Aorta (tissue), 5 donors: Measurements from ENCODE around the gene ZNF124. TPM values are rescaled to one million over a fixed set of nuclear protein-coding genes. Genes with fewer than 3 reads are reported as not detected.
"Not testable (repeated sequence)": the region's sequence is repeated elsewhere in the genome, so short reads cannot be mapped to it uniquely, and the experiment has no call there.

Experiments used
- ATAC-seq: fragments of 200-7000 bp; cut with Tn5 transposase; one replicate; pipeline ENCODE4 v1.9.1; 2022; ENCODE audit warnings: moderate library complexity; ENCODE audit not compliant: low FRiP score
- DNase-seq, 2 donors: peaks; one replicate each; pipeline ENCODE4 v3.0.0-alpha.2; 2020
- H3K27ac ChIP-seq, 2 donors: one replicate each; pipeline ENCODE4 v1.5.1; 2013; ENCODE audit warnings: low read length in 2 of 2, mild to moderate bottlenecking in 2 of 2, moderate library complexity in 2 of 2, control low read depth in 1 of 2, inconsistent platforms in 1 of 2, low read depth in 1 of 2
- H3K27me3 ChIP-seq, 2 donors: one replicate each; pipeline ENCODE4 v1.6.1; 2013; ENCODE audit warnings: control low read depth in 1 of 2, low read length in 1 of 2, mild to moderate bottlenecking in 1 of 2, moderate library complexity in 1 of 2; ENCODE audit not compliant: insufficient read depth in 2 of 2, control insufficient read depth in 1 of 2
- H3K36me3 ChIP-seq, 2 donors: one replicate each; pipeline ENCODE4 v1.6.1; 2013; ENCODE audit warnings: control low read depth in 1 of 2, low read length in 1 of 2, mild to moderate bottlenecking in 1 of 2; ENCODE audit not compliant: insufficient read depth in 2 of 2, control insufficient read depth in 1 of 2
- H3K4me1 ChIP-seq, 2 donors: one replicate each; pipeline ENCODE4 v1.6.1; 2013; ENCODE audit warnings: low read length in 2 of 2, control low read depth in 1 of 2, mild to moderate bottlenecking in 1 of 2, moderate library complexity in 1 of 2; ENCODE audit not compliant: insufficient read depth in 2 of 2, control insufficient read depth in 1 of 2
- H3K4me3 ChIP-seq, 2 donors: one replicate each; pipeline ENCODE4 v1.5.1; 2013; ENCODE audit warnings: low read length in 2 of 2, control low read depth in 1 of 2, mild to moderate bottlenecking in 1 of 2
- H3K9me3 ChIP-seq: one replicate; pipeline ENCODE4 v1.6.1; 2013; ENCODE audit warnings: mild to moderate bottlenecking, low read length; ENCODE audit not compliant: control insufficient read depth
- WGBS, 2 donors: extraction: QIAGEN DNeasy Blood & Tissue Kit; methylation state at CpG; one replicate each; pipeline ENCODE4 v1.1.7; 2013; 5-methylcytosine and 5-hydroxymethylcytosine counted together
- intact Hi-C, 2 donors: fragments of 100-400 bp; cut with DNase I; formaldehyde crosslinking; loops; one replicate each; pipeline versions ENCODE4 v1.14.2 to v1.15.0; 2022
- polyA plus RNA-seq, 2 donors: library from polyadenylated mRNA; stranded (reverse); fragments of 200-250 nt; gene quantifications; one replicate each; pipeline ENCODE4 v1.2.3, GENCODE V29; 2013
- total RNA-seq, 2 donors: library from RNA; stranded (reverse); fragmentation: NEBNext Ultra II Directional; extraction: Animal tissue kit (Norgen Biotek cat#: 25700); gene quantifications; one replicate each; pipeline ENCODE4 v1.2.1, GENCODE V29; 2021
- donor health status: healthy with polysubstance abuse.
- donor health status: Bipolar disorder and iron deficiency.
- donor health status: DM: no; HTN: no; CAD: no.
- donor health status: DM: no; HTN: no; CAD: no.
- donor health status: DM: yes; HTN: yes; CAD: no.

ZNF124 gene
- total and polyA plus RNA-seq, 4 donors, result 0.77 to 39.7 (median 14.0) TPM

DNA sequence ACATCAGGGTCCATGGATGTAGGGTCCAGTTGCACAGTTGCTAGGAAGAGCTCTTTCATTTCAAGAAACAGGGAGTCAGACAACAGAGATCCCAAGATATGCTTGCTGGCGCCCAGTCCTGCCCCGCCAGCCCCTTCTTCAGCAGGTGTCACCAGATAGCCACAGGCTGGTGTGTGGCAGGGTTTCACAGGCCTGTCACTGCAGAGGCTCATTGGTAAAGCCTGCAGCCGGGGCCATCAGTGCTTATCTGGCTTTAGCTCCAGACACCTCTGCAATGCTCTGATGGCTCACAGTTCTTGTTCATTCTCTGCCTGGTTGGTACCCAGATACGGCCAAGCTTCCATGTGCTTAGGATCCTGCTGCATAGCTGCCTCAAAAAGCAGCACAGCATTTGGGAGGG, 12.4 kb upstream of the ZNF124 start:
- DNase-seq (no peak), ATAC-seq (no peak)
- H3K4me3 ChIP-seq, result no peak overlapping the region
- intact Hi-C loops, result no loop called here
- H3K9me3 ChIP-seq, result peaks cover 7% of the 10 kb centered on the region
- no peaks in the 10 kb centered on the region for H3K36me3 ChIP-seq
- H3K4me1 ChIP-seq, result no peaks in the 10 kb centered on the region
- H3K27ac ChIP-seq, result no peak overlapping the region
- 93 to 96% methylated on average over 4 of the region's 4 CpGs for WGBS, 2 donors
- H3K27me3 ChIP-seq, result no peaks in the 10 kb centered on the region

- ATAC-seq, result no peak
- no peak overlapping the region for H3K4me3 ChIP-seq
- H3K4me1 ChIP-seq, result no peaks in the 10 kb centered on the region
- peaks cover 5% of the 10 kb centered on the region for H3K9me3 ChIP-seq
- intact Hi-C loops, result no loop called here
- no peaks in the 10 kb centered on the region for H3K36me3 ChIP-seq
- 80 to 83% methylated on average over 7 of the region's 7 CpGs for WGBS, 2 donors
- DNase-seq, result no peak
- H3K27ac ChIP-seq, result no peak overlapping the region
- H3K27me3 ChIP-seq, result no peaks in the 10 kb centered on the region
Observed at GRCh38 chr1:247182994-247183393, 11.2 kb upstream of the ZNF124 start.

GRCh38 chr1:247180581-247180980, 8.8 kb upstream of the ZNF124 start:
- WGBS, 2 donors, result 88 to 89% methylated on average over 5 of the region's 5 CpGs
- DNase-seq (no peak), ATAC-seq (no peak)
- intact Hi-C loops, result no loop called here
- H3K9me3 ChIP-seq, result peaks cover 5% of the 10 kb centered on the region
- no peak overlapping the region for H3K4me3 ChIP-seq
- H3K27ac ChIP-seq, result no peak overlapping the region
- no peaks in the 10 kb centered on the region for H3K4me1 ChIP-seq
- H3K36me3 ChIP-seq, result no peaks in the 10 kb centered on the region
- H3K27me3 ChIP-seq, result no peaks in the 10 kb centered on the region

DNA sequence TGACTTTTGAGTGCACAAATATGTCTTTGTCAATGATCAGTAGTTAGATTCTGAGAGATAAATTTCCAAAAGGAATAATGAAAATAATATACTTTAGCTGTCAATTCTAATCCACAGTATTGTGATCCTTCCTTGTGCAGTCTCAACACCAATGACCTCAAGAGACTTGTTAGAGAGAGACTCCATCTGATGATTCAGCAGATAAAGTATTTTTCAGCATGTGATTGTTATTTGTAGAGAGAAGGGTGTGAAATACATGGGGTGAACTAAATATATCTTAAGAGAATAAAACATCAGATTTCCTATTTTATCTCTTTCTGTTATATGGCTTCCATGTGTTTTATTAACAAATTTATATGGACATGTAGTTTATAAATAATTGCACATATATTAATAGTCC, 5.9 kb upstream of the ZNF124 start:
- H3K4me3 ChIP-seq, result no peak overlapping the region
- intact Hi-C loops, result no loop called here
- no peaks in the 10 kb centered on the region for H3K36me3 ChIP-seq
- DNase-seq, result no peak
- peaks cover 1% of the 10 kb centered on the region for H3K9me3 ChIP-seq
- no peaks in the 10 kb centered on the region for H3K4me1 ChIP-seq
- no peak for ATAC-seq
- no peak overlapping the region for H3K27ac ChIP-seq
- H3K27me3 ChIP-seq, result no peaks in the 10 kb centered on the region

GRCh38 chr1:247175458-247175857, 3.6 kb upstream of the ZNF124 start:
- Histone ChIP-seq H3K36me3 (no peaks in the 10 kb centered on the region), H3K9me3 (no peaks in the 10 kb centered on the region), H3K4me1 (no peaks in the 10 kb centered on the region), H3K4me3 (no peak overlapping the region), H3K27me3 (no peaks in the 10 kb centered on the region), H3K27ac (no peak overlapping the region)
- 86 to 89% methylated on average over 5 of the region's 5 CpGs for WGBS, 2 donors
- no peak for ATAC-seq
- no peak for DNase-seq
- intact Hi-C loops, result no loop called here

DNA sequence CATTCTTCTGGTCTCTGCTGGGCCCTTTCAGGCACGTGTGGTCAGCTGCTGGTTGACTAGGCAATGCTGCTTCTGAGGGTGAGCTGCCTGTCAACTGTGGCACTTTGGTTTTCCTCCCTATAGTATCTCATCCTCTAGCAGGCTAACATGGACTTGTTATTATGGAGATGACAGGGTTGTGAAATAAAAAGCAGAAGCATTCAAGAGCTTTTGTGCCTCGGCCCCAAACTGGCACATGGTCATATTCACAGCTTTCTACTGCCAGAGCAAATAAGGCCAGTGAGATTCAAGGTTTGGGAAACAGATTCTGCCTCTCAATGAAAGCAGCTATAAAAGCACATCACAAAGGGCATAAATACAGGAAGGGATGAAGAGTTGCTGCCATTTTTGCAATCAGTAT, 1.6 kb upstream of the ZNF124 start:
- DNase-seq (no peak), ATAC-seq (no peak)
- intact Hi-C loops, result loop anchor here in 1 of 2 donors (5.0 kb wide), 1 partner anchor 61 kb away; no protein-coding TSS in a partner anchor
- no peaks in the 10 kb centered on the region for H3K9me3 ChIP-seq
- H3K4me1 ChIP-seq, result no peaks in the 10 kb centered on the region
- no peak overlapping the region for H3K27ac ChIP-seq
- no peaks in the 10 kb centered on the region for H3K27me3 ChIP-seq
- 41 to 42% methylated on average over 2 of the region's 2 CpGs for WGBS, 2 donors
- no peaks in the 10 kb centered on the region for H3K36me3 ChIP-seq
- no peak overlapping the region for H3K4me3 ChIP-seq

- no peak for DNase-seq
- H3K9me3 ChIP-seq, result no peaks in the 10 kb centered on the region
- intact Hi-C loops, result loop anchor here in 1 of 2 donors (5.0 kb wide), 1 partner anchor 61 kb away; no protein-coding TSS in a partner anchor
- H3K27me3 ChIP-seq, result no peaks in the 10 kb centered on the region
- no peaks in the 10 kb centered on the region for H3K36me3 ChIP-seq
- no peaks in the 10 kb centered on the region for H3K4me1 ChIP-seq
- 92 to 95% methylated on average over 4 of the region's 4 CpGs for WGBS, 2 donors
- no peak for ATAC-seq
- H3K27ac ChIP-seq, result no peak overlapping the region
- H3K4me3 ChIP-seq, result no peak overlapping the region
Observed at GRCh38 chr1:247172996-247173395, 1.2 kb upstream of the ZNF124 start.

DNA sequence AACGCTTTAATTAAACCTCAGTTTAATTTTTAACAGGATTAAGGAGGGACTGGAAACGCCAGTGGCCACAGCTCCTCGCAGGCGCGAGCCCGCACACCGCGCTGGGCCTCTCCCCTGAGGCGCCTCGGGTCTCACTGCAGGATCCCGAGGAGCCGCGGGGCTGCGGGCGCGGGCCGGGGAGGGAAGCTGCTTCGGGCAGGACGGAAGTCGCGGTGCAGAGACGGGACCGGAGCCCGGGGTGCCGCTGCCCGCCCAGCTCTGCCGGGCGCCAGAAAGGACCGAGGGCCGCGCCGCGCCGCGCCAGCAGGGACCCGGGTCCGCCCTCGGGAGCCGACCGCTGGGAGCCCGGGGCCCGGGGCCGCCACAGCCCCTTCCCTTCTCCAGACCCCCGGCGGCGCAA, 377 bp downstream of the ZNF124 start:
- not testable (repeated sequence) for H3K4me3 ChIP-seq, H3K9me3 ChIP-seq, H3K36me3 ChIP-seq, H3K4me1 ChIP-seq, H3K27ac ChIP-seq, DNase-seq, H3K27me3 ChIP-seq
- no CpG with 5 or more reads among the region's 46 CpGs for WGBS, 2 donors
- ATAC-seq, result peak; percentile 77
- intact Hi-C loops, result loop anchor here in 1 of 2 donors (5.0 kb wide), 1 partner anchor 59 kb away; no protein-coding TSS in a partner anchor

GRCh38 chr1:247165674-247166073, 6.1 kb downstream of the ZNF124 start:
- Histone ChIP-seq H3K36me3 (no peaks in the 10 kb centered on the region), H3K27ac (no peak overlapping the region), H3K9me3 (peaks cover 3% of the 10 kb centered on the region), H3K4me1 (no peaks in the 10 kb centered on the region), H3K27me3 (no peaks in the 10 kb centered on the region), H3K4me3 (no peak overlapping the region)
- ATAC-seq (no peak), DNase-seq (no peak)
- intact Hi-C loops, result no loop called here
- WGBS, 2 donors, result 97 to 98% methylated on average over 4 of the region's 4 CpGs
